ENCODE results near the gene REXO5.

- TF ChIP-seq POLR2A (IDR thresholded peaks at IDR 0.05) = peak; percentile 22 to 45
- TF ChIP-seq CTCF (IDR thresholded peaks at IDR 0.05) = peak in 3 of 4 experiments; percentile 7 to 55 (median 28)
- TF ChIP-seq EP300 (IDR thresholded peaks at IDR 0.05) = no peak
Measured at GRCh38 chr16:20806168-20807050, at the start of gene REXO5, which contains the start of gene ERI2.
